Lung microvascular endothelial cell (primary cell): ENCODE data around the gene EIF4E. TPM values are rescaled to one million over a fixed set of nuclear protein-coding genes. Genes with fewer than 3 reads are reported as not detected.

Source experiments
- total RNA-seq: library from RNA; depleted of rRNA; stranded (reverse); fragments of >200 nt; gene quantifications from 2 replicates; pipeline ENCODE4 v1.2.1, GENCODE V29; 2014

Gene EIF4E
- total RNA-seq, 1 donor from 2014 or later, result 123 TPM

Other genes starting within 250 kb of the EIF4E start
- gene METAP1, start 66.6 kb upstream of the EIF4E start, total RNA-seq, result 17.3 and 17.9 TPM in 2 replicates
- 36.7 and 50.3 TPM in 2 replicates for gene ADH5, start 159.7 kb upstream of the EIF4E start, total RNA-seq
- gene ADH4, start 215.2 kb upstream of the EIF4E start, total RNA-seq, result not detected in 2 replicates